ENCODE results near the gene C5AR1.

- TF ChIP-seq CTCF (IDR thresholded peaks at IDR 0.05) (no peak), POLR2A (IDR thresholded peaks at IDR 0.05) (no peak), EP300 (IDR thresholded peaks at IDR 0.05) (no peak)
Measured at GRCh38 chr19:47266401-47266941, 43.2 kb upstream of the C5AR1 start.

Data from suprapubic skin (tissue), 3 donors.